NCI-H2227 treated with DMSO at 0.1 percent for 48 hours (cell line): ENCODE results near the gene FAM156A.
"Not testable (repeated sequence)": the region's sequence is repeated elsewhere in the genome, so short reads cannot be mapped to it uniquely, and the experiment has no call there.

Experiments used
- DNase-seq: peaks from one replicate; lab custom pipeline; 2025; lab: John Stamatoyannopoulos, UW

The FAM156A gene

GRCh38 chrX:52958113-52958959 lies at the start of gene FAM156A:
Gene FAM156A, minus strand, starts transcription at chrX:52958518. Its CDS starts 9,930 bp downstream, at chrX:52948588.
- not testable (repeated sequence) for DNase-seq

GRCh38 chrX:53005327-53005726 lies 47.0 kb upstream of the FAM156A start:
- no peak for DNase-seq

GRCh38 chrX:53004811-53005210 lies 46.5 kb upstream of the FAM156A start:
- DNase-seq = no peak

GRCh38 chrX:53004038-53004437 lies 45.7 kb upstream of the FAM156A start:
- no peak for DNase-seq

GRCh38 chrX:53003111-53003510 lies 44.8 kb upstream of the FAM156A start:
- no peak for DNase-seq

GRCh38 chrX:53001958-53002357 lies 43.6 kb upstream of the FAM156A start:
- no peak for DNase-seq

GRCh38 chrX:53000447-53001135 lies 42.3 kb upstream of the FAM156A start:
- DNase-seq = no peak

- no peak for DNase-seq
These were observed 37.6 kb upstream of the FAM156A start for GRCh38 chrX:52995987-52996331.

GRCh38 chrX:52995135-52995986 lies 37.0 kb upstream of the FAM156A start:
- DNase-seq = peak; percentile 99

- DNase-seq = no peak
These were observed 32.5 kb upstream of the FAM156A start for GRCh38 chrX:52990848-52991247.

GRCh38 chrX:52990011-52990631 lies 31.8 kb upstream of the FAM156A start:
- DNase-seq = peak; percentile 35

- no peak for DNase-seq
These were observed 30.9 kb upstream of the FAM156A start for GRCh38 chrX:52988985-52989917.

GRCh38 chrX:52983321-52984000 lies 25.1 kb upstream of the FAM156A start:
- DNase-seq = peak; percentile 39

GRCh38 chrX:52979993-52980392 lies 21.7 kb upstream of the FAM156A start:
- DNase-seq = no peak

GRCh38 chrX:52979568-52979967 lies 21.2 kb upstream of the FAM156A start:
- DNase-seq = no peak

GRCh38 chrX:52977953-52978352 lies 19.6 kb upstream of the FAM156A start:
- DNase-seq = no peak

- not testable (repeated sequence) for DNase-seq
These were observed 17.3 kb upstream of the FAM156A start for GRCh38 chrX:52975576-52975975.

GRCh38 chrX:52974336-52974992 lies 16.1 kb upstream of the FAM156A start:
- DNase-seq = not testable (repeated sequence)

GRCh38 chrX:52967922-52968321 lies 9.6 kb upstream of the FAM156A start:
- not testable (repeated sequence) for DNase-seq
